GM19328 (cell line): ENCODE measurements around the gene LGR6.
"Not testable (repeated sequence)": the region's sequence is repeated elsewhere in the genome, so short reads cannot be mapped to it uniquely, and the experiment has no call there.

Experiments
- ATAC-seq: cut with Tn5 transposase; IDR thresholded peaks from one replicate; pipeline ENCODE4 v1.9.1; 2021; ENCODE audit warnings: mild to moderate bottlenecking, moderate library complexity; ENCODE audit not compliant: unreplicated experiment

LGR6 gene

GRCh38 chr1:202261209-202261958, 67.8 kb downstream of the LGR6 start:
- ATAC-seq = not testable (repeated sequence)

- ATAC-seq = no peak
Observed at GRCh38 chr1:202263628-202264027, 70.0 kb downstream of the LGR6 start.

- ATAC-seq = no peak
Observed at GRCh38 chr1:202264300-202264699, 70.7 kb downstream of the LGR6 start.

GRCh38 chr1:202264726-202265125, 71.1 kb downstream of the LGR6 start:
- no peak for ATAC-seq

- ATAC-seq = no peak
Observed at GRCh38 chr1:202266061-202266765, 72.6 kb downstream of the LGR6 start.

GRCh38 chr1:202268032-202268431, 74.4 kb downstream of the LGR6 start:
- ATAC-seq = no peak

GRCh38 chr1:202268817-202269216, 75.2 kb downstream of the LGR6 start:
- no peak for ATAC-seq

GRCh38 chr1:202270871-202271326, 77.3 kb downstream of the LGR6 start:
- ATAC-seq = no peak

GRCh38 chr1:202272103-202272845, 78.7 kb downstream of the LGR6 start:
- ATAC-seq = no peak

- ATAC-seq = no peak
Observed at GRCh38 chr1:202274611-202275010, 81.0 kb downstream of the LGR6 start.

- no peak for ATAC-seq
Observed at GRCh38 chr1:202275061-202275770, 81.6 kb downstream of the LGR6 start.

- no peak for ATAC-seq
Observed at GRCh38 chr1:202276081-202276715, 82.6 kb downstream of the LGR6 start.

GRCh38 chr1:202276920-202277319, 83.3 kb downstream of the LGR6 start:
- no peak for ATAC-seq

- ATAC-seq = no peak
Observed at GRCh38 chr1:202278751-202279150, 85.2 kb downstream of the LGR6 start.

- ATAC-seq = no peak
Observed at GRCh38 chr1:202279806-202280205, 86.2 kb downstream of the LGR6 start.

GRCh38 chr1:202280595-202280994, 87.0 kb downstream of the LGR6 start:
- no peak for ATAC-seq

- ATAC-seq = no peak
Observed at GRCh38 chr1:202281316-202282024, 87.9 kb downstream of the LGR6 start.

GRCh38 chr1:202282025-202282371, 88.4 kb downstream of the LGR6 start:
- ATAC-seq = no peak

- no peak for ATAC-seq
Observed at GRCh38 chr1:202282596-202283283, 89.1 kb downstream of the LGR6 start.
